C4-2B (cell line): ENCODE measurements around the gene ENDOU.

ENCODE experiments used
- H3K27ac ChIP-seq: fragments of 450-650 bp; 2 replicates; pipeline ENCODE4 v1.5.1; 2017
- CTCF ChIP-seq: fragments of 450-650 bp; conservative IDR thresholded peaks from 2 replicates; pipeline ENCODE4 v1.5.1; 2017; ENCODE audit warnings: mild to moderate bottlenecking
- ZFX ChIP-seq: fragments of 450-650 bp; IDR thresholded peaks from 2 replicates; pipeline ENCODE4 v1.6.1; 2017

Gene ENDOU

GRCh38 chr12:47734725-47735480 lies 9.6 kb upstream of the ENDOU start:
- TF ChIP-seq ZFX (no peak), CTCF (no peak)
- no peak overlapping the region for H3K27ac ChIP-seq

- TF ChIP-seq ZFX: no peak
- no peak for TF ChIP-seq CTCF
- H3K27ac ChIP-seq: no peak overlapping the region
These were observed 7.9 kb upstream of the ENDOU start for GRCh38 chr12:47733142-47733541.

GRCh38 chr12:47732504-47732903 lies 7.2 kb upstream of the ENDOU start:
- no peak overlapping the region for H3K27ac ChIP-seq
- TF ChIP-seq ZFX (no peak), CTCF (no peak)

GRCh38 chr12:47731723-47732122 lies 6.4 kb upstream of the ENDOU start:
- no peak for TF ChIP-seq ZFX
- TF ChIP-seq CTCF: no peak
- no peak overlapping the region for H3K27ac ChIP-seq

- TF ChIP-seq CTCF (no peak), ZFX (no peak)
- H3K27ac ChIP-seq: no peak overlapping the region; the same call in 1 of the 2 replicates
These were observed 5.1 kb upstream of the ENDOU start for GRCh38 chr12:47730341-47730744.

GRCh38 chr12:47729233-47729632 lies 3.9 kb upstream of the ENDOU start:
- TF ChIP-seq CTCF (no peak), ZFX (no peak)
- no peak overlapping the region for H3K27ac ChIP-seq

GRCh38 chr12:47725893-47726292 lies 603 bp upstream of the ENDOU start:
- no peak overlapping the region for H3K27ac ChIP-seq
- TF ChIP-seq ZFX: no peak
- no peak for TF ChIP-seq CTCF
